DMS153 treated with DMSO at 0.1 percent for 48 hours (cell line): ENCODE results near the gene CLSTN1.
A peak's percentile ranks its signal among the peaks of the same experiment; 100 is the strongest.
"Not testable (repeated sequence)": the region's sequence is repeated elsewhere in the genome, so short reads cannot be mapped to it uniquely, and the experiment has no call there.

Experiments used
- DNase-seq: peaks from one replicate; lab custom pipeline; 2025; ENCODE audit not compliant: unreplicated experiment; lab: John Stamatoyannopoulos, UW

Gene CLSTN1

DNA sequence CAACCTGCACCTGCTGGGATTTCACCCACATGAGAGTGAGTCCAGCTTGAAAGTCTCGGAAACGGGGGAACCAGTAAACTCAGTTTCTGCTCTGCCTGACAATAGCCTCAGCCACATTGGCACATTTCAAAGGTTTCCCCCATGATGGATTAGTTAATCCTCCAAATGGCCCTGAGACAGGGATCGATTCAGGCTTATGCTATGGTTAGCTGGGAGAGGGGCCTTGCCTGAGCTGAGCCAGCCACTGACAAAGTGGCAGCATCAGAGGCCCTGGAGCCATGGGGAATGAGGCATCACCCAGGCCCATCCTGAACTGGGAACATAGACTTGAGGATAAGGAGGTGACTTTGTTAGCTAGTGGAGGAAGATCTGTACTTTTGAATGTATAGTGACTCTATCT, 2.9 kb upstream of the CLSTN1 start:
- DNase-seq, result no peak

DNA sequence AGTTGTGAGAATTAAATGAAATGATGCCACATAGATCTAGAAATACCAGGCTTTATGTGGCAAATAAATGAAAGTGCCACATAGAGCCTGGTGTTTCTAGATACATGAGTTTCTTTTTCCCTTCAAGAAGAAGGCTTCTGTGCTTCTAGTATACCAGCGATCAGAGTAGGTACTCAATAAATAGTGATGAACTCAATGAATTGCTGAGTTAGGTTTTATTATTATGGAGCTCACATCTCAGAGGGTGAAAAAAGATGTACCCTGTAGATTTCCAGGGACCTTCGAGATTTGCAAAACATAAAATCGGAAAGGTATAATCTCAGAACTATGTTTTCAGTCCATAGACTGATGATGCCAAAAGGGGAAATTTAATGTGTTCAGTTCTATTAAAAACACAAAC, 2.3 kb upstream of the CLSTN1 start:
- DNase-seq, result no peak

DNA sequence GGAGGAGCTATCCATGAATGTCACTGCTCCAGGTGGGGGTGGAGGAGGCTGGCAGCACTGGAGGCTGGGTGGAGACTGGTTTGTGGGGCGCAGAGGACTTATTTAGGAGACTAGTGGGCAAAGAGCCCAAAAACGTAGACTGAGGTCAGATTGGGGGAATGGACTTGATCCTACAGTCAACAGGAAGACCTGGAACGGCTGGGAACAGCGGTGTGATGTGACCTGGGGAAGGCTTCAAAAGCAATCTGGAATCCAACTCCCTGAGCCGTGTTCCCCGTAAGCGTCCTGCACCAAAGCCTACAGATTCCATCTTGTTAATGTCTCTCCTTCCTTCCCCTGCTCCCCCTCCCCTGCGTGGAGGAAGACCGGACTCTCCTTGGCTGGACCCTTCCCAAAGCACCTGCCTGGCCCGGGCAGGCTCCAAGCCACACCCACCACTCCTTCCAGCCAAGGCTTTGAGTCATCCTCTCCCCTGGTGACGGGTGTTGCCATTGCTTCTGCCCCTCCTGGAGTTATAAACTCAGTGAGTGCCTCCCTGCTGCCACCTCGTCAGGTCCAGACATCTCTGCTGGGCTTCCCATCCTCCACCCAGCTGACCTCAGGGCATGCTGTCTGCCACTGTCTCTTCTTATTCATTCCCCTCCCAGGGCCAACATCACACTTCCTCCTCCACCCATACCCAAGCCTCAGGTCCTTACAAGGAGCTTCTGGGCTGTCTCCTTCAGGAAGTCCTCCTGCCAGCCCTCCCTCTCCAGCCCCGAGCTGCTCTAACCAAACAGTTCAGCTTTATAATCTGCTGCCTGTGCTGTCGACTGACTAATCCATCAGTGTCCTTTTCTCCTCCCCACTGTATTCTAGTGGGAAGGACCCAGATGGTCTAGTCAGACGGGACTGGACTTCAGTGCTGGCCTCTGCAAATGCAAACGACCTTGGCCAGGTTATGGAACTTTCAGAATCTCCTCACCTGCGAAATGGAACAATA, 1.6 kb upstream of the CLSTN1 start:
- peak; percentile 68 for DNase-seq

DNA sequence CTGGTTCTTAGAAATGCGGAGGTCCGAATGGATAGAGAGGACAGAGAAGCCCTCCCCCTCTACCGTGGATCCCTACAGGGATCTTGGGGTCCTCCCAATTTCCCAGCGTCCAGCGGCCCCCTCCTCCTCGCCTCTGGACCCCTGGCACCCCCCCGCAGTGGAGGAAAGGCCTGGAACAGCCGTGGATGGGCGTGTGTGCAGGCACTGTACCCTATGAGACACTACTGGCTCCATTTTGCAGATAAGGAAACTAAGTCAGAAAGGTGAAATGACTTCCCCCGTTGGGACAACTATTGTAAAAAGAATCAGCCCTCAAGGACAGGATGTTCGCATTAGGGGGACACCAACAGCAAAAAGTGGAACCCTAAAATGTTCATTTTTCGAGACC, 931 bp upstream of the CLSTN1 start:
- DNase-seq, result no peak

DNA sequence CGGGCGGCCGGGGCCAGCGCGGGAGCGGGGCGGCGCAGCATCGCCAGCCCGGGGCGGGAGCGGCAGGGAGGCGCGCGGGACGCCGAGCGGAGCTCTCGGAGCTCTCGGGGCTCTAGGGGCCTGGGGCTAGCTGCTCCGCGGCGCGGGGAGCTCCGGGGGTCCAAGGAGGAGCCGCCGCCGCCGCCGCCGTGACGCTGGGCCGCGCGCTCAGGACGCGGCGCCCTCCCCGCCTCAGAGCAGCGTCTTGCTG, 147 bp downstream of the CLSTN1 start:
- no peak for DNase-seq

DNA sequence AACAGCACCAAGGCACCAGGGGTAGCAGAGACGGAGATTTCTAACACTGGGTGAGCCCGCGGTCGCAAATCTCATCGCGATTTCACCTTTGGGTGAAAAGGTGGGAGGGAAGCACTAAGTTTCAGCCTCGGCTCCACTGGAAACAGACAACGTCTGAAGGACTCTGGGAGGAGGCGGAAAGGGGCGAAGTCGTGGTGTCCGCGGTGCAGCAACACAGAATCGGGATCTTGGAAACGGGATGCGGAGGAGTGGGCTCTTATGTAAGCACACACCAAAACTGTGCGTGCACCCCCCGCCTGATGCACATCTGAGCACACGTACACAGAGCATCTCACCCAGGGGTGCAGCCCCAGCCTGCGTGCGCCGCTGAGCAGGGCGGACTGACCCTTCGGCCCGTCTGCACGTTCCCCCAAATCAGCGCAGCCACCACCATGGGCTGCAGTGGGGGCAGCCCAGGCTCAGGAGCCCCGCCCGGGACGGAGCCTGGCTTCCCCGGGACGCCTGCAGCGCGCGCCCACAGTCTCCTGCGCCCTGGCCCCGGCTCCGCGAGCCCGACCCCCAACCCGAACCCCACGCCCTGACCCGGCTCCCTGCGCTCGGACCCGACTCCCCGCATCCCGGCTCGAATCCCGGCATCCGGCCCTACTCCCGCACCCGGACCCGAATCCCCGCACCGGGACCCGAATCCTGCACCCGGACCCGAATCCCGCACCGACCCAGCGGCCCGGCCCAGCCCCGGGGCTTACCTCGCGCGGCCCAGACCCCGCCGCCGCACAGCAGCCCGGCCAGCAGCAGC, 670 bp downstream of the CLSTN1 start:
- DNase-seq, result no peak

DNA sequence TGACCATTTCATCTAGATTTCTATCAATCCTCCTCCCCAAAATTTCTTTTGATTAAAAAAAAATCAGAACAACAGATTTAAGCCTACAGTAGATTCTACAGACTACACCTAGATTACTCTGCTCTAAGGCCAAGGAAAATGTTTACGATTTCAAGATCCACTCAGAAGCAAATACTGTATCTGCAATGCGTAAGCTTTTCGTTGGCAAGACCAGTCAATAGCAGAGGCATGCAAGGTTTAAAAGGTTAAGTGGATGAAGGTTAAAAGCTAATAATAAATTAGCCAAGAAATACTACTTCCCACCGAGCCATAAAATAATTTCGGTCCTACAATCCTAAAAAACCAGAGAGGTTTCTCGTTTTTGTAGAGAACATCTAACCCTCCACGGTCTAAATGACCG, 1.3 kb downstream of the CLSTN1 start:
- no peak for DNase-seq

DNA sequence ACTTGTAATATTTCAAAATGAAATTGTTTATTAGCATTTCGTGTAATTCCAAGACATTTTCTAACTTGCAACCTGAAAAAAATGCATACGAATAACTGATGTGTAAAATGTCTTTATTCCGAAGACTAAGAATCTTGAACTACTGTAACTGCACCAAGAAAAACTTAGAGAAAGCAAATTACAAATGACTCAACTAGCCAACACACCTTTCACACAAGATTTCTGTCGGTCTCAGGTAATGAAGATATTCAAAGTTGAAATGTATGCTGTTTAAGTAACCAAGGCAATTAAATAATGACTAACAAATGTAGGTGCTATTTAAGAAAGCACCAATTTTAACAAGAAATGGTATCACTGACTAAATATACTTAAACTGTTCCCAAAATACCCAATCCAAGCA, 2.1 kb downstream of the CLSTN1 start:
- DNase-seq, result no peak

DNA sequence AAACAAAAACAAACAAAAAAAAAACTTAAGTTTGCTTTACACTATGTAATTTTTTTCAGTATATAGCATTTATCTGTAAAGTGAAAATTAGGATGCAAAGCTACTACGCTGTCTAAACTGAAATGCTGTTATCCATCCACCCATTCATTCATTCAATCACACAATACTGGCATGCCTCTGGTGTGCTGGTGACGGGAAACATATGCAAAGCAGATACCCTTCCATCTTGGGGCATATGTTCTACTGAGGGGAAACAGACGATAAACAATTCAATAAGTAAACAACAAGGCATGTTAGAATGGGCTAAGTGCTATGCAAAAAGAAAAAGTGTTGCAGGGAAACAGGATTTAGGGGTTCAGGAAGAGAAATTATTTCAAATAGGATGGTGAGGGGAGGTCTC, 3.2 kb downstream of the CLSTN1 start:
- DNase-seq, result no peak

DNA sequence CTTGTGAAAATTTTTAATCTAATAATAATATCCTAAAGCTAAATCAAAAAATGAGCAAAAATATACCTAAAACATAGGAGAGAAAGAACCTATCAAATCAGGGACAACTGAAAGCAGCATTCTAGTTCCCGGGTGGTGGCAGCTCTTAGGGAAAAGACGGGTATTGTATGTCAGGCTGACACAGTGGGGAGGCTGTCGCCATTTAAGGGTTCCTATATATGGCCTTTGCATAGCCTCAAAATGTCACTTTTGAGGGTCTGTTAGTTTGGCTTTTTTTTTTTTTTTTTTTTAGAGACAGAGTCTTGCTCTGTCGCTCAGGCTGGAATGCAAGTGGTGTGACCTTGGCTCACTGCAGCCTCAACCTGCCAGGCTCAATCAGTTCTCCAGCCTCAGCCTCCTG, 6.0 kb downstream of the CLSTN1 start:
- DNase-seq, result no peak

DNA sequence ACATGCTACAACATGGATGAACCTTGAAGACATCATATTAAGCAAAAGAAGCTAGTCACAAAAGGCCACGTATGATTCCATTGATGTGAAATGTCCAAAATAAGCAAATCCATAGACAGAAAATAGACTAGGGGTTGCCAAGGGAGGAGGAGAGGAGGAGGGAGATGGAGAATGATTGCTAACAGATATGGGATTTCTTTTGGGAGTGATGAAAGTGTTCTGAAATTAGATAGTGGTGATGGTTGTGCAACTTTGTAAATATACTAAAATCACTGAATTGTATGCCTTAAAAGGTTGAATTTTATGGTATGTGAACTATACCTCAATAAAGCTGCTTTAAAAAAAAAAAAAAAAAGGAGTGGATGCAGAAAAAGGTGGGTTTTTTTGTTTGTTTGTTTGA, 7.6 kb downstream of the CLSTN1 start:
- DNase-seq, result no peak

DNA sequence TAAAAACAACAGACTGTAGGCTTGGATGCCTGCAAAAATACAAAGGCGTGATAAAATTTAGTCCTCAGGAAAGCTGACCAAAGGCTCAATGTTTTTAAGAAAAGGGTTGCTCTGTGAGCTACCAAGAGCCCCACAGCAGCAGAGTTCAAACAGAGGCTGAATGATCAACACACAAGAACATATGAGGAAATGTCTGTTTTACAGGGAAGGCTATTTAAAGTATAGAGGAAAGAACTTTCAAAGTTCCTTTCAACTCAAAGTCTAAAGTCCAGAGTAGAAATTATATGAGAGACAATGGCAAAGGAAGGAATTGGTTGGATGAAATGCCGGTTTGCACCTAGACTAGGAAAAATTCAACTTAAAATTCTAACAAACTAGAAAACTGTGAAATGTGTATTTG, 8.6 kb downstream of the CLSTN1 start:
- DNase-seq, result no peak

DNA sequence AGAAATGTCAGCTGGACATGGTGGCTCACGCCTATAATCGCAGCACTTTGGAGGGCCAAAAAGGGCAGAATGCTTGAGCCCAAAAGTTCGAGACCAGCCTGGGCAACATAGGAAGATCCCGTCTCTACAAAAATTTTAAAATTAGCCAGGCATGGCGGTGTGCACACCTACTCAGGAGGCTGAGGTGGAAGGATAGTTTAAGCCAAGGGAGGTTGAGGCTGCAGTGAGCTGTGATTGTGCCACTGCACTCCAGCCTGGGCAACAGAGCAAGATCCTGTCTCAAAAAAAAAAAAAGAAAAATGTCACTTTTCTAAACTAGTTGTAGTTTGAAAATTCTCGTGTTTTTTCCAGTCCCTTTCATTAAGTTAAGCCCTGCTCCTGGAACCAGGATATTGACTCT, 9.1 kb downstream of the CLSTN1 start:
- DNase-seq, result no peak

DNA sequence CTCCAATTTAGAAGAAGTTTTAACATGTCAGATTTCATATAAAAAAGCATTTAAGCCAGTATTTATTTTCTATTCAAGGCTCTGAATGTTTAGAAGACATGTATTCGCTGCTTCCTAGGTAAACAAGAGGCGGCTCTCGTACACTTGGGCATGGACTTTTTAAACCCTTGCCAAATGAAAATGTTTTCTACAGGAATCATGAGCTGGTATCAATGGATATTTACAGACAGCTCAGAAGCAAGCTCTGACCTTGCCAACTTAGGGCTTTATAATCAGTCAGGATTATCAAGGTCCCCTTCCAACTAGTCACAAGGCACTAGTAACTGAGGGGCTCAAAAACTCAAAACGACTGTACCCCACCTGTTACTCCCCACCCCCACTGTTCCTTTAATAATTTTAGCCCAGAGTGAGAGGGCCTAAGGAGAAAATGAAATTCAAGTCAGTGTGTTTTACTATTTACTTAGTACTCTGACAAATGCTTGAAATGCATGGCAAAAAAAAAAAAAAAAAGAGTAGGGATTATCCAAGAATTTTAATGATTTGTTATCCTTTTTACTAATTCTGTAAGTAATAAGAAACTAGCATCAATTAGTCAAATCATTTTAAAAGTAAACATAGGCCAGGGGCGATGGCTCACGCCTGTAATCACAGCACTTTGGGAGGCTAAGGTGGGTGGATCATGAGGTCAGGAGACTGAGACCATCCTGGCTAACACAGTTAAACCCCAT, 12.4 kb downstream of the CLSTN1 start:
- no peak for DNase-seq

DNA sequence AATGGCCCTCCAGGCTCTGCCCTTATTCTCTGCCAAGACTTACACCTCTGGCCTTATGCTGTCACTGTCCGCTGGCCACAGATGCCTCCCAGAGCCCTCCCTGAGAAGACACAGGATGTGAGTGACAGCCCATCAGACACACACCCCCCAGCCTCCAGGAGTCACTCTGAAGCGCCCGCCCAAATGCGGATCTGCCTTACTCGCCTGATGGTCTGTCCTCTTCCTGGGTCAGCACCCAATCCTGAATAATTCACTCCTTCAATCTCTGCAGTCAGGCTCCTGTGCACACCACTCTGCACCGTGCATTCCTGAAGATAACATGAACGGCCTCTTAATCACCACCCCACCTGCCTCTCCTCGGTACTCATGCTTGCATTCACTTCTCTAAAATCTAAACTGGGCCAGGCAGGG, 14.7 kb downstream of the CLSTN1 start:
- no peak for DNase-seq

DNA sequence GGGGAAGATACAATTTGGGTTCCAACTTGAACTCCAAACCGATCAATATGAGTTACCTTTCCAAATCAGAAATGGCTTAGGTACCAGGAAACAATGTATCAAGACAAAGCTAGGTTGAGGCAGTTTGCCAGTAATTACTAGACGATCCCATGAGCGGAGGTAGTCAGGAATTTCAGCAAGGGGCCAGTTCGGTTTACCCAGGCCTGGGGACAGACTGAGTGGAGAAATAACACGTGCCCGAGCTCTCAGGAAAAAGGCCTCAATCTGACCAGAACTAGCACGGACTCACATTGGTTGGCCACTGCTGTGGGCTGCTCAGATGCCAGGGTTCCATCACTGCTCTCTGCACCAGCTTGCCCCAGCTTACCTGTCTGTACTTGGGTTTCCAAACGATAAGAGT, 15.3 kb downstream of the CLSTN1 start:
- no peak for DNase-seq

DNA sequence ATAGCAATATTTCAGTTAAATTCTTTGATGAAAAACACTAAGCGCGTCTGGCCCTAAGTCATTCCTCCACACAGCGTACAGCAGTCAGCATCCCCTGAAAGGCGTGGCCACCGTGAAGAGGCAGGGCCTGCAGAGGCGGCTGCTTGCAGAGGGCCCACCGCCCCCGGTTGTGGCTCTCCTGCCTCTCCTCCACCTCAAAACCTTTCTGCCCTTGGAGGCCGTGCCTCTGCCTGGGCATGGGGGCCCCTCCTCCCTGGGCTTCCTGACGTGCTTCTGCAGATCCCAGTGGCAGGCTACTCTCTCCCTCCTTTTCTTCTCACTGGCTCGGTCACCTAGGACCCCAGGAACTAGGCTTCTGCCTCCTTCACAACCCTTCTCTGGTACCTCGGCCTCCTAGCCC, 16.2 kb downstream of the CLSTN1 start:
- no peak for DNase-seq

DNA sequence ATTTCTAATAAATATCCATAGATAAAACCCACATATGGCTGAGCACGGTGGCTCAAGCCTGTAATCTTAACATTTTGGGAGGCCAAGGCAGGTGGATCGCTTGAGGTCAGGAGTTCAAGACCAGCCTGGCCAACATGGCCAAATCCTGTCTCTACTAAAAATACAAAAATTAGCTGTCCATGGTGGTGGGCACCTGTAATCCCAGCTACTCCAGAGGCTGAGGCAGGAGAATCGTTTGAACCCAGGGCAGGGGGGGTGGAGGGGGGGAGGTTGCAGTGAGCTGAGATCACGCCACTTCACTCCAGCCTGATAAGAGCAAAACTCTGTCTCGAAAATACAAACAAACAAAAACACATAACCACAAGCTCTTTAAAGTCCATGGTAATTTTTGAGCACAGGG, 17.8 kb downstream of the CLSTN1 start:
- not testable (repeated sequence) for DNase-seq

DNA sequence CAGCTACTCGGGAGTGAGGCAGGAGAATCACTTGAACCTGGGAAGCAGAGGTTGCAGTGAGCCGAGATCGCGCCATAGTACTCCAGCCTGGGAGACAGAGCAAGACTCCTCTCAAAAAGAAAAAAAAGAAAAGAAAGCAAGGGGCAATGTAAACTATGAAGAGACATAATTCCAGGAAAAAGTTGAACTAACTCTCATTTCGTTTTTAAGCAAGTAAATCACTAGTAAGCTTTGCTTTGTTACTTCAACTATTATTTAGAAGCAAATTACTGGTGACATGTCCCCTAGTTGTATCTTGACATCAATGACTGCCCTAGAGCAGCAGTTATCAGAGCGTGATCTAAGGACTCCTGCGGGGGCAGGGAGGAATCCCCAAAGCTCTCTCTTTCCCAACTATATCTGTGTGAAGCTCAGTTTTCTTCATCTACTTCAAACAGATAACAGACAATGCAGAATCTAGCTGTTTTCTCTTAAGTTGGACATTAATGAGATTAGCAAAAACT, 18.7 kb downstream of the CLSTN1 start:
- no peak for DNase-seq

DNA sequence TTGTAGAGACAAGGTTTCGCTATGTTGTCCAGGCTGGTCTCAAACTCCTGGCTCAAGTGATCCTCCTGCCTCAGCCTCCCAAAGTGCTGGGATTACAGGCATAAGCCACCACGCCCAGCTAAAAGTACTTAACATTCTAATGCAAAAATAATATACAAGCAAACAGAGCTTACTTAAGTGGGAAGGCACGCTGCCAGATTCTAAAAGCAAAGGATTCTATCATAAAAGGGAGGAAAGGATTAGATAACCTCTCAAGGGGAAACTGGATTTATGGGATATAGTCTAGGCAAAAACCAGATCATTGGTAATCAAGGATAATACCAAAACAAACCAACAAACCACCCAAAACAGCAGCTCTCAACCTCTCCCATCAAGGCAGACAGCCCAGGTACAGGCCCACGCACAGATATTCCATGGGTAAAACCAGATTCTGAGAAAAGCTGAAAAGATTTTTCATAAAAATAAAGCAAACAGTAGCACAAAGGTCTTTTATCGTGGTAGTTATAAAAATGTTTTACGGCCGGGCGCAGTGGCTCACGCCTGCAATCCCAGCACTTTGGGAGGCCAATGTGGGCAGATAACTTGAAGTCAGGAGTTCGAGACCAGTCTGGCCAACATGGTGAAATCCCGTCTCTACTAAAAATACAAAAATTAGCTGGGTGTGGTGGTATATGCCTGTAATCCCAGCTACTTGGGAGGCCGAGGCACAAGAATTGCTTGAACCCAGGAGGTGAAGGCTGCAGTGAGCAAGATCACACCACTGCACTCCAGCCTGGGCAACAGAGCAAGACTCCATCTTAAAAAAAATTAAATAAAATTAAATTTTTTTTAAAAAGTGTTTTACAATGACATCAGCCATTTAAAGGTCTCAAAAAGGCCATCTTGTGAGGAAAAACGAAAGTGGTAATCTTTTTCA, 20.5 kb downstream of the CLSTN1 start:
- DNase-seq, result not testable (repeated sequence)

DNA sequence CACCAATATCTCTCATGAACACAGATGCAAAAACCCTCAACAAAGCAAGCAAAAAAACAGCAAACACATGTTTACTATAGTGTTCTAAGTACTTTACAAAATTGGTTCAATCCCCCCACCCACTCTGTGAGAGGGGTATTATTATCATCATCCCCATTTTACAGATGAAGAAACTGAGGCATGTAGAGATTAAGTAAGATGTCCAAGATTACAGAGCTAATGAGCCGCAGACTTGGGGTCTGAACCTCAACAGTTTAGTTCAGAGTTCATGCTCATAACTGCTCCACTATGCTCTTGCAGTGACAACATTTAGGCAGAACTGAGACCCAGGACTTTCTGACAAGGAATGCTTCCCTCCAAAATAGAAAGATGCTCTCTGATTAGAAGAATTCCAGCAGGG, 21.9 kb downstream of the CLSTN1 start:
- DNase-seq, result no peak
